Right lobe of liver (tissue), 6 donors: Measurements from ENCODE around the gene HYAL1. TPM values are rescaled to one million over a fixed set of nuclear protein-coding genes. Genes with fewer than 3 reads are reported as not detected.

ENCODE experiments used
- ATAC-seq, 4 donors: fragments of 200-7000 bp; cut with Tn5 transposase; one replicate each; pipeline ENCODE4 v1.9.1; 2020; ENCODE audit warnings: mild to moderate bottlenecking in 4 of 4, moderate library complexity in 4 of 4
- DNase-seq, 3 donors: peaks; one replicate each; pipeline ENCODE4 v3.0.0-alpha.2; 2020
- H3K27ac ChIP-seq, 3 donors: fragments of 200-600 bp; one replicate each; pipeline ENCODE4 v1.8.0; 2022
- H3K27me3 ChIP-seq, 2 donors: fragments of 200-600 bp; one replicate each; pipeline ENCODE4 v1.8.0; 2022
- H3K36me3 ChIP-seq, 4 donors: fragments of 200-600 bp; sonication (generic) in 1 of 4; one replicate each; pipeline versions ENCODE4 v1.5.1 to v1.8.0; 2017 to 2022; ENCODE audit warnings: control low read depth in 1 of 4
- H3K4me1 ChIP-seq, 4 donors: fragments of 200-600 bp; sonication (generic) in 1 of 4; one replicate each; pipeline versions ENCODE4 v1.5.1 to v1.8.0; 2017 to 2022; ENCODE audit warnings: control low read depth in 1 of 4
- H3K4me3 ChIP-seq, 3 donors: fragments of 200-600 bp; one replicate each; pipeline ENCODE4 v1.8.0; 2022
- H3K9me3 ChIP-seq, 4 donors: fragments of 200-600 bp; sonication (generic) in 1 of 4; one replicate each; pipeline versions ENCODE4 v1.5.1 to v1.8.0; 2017 to 2022; ENCODE audit warnings: control low read depth in 1 of 4
- POLR2A ChIP-seq: fragments of 450-650 bp; IDR thresholded peaks from one replicate; pipeline ENCODE4 v1.6.1; 2017; ENCODE audit warnings: antibody characterized with exemption, mild to moderate bottlenecking
- WGBS: methylation state at CpG from one replicate; pipeline ENCODE4 v1.1.6; 2018; ENCODE audit warnings: low coverage, low lambda C conversion rate; ENCODE audit not compliant: insufficient coverage; ENCODE audit errors: missing lambda C conversion rate; 5-methylcytosine and 5-hydroxymethylcytosine counted together
- intact Hi-C, 2 donors: fragments of 100-400 bp; cut with DNase I; formaldehyde crosslinking; loops; one replicate each; pipeline versions ENCODE4 v1.11.2 to v1.14.1; 2022
- total RNA-seq, 6 experiments: library from RNA; depleted of rRNA in 2 of 6; stranded (reverse); fragments of >200 nt in 2 of 6; fragmentation: NEBNext Ultra II Directional in 3 of 6; extraction: Animal tissue kit (Norgen Biotek cat#: 25700) in 3 of 6; gene quantifications; one replicate each; pipeline versions ENCODE4 v1.1.0 to v1.2.4, GENCODE V29; 2016 to 2023
- TF ChIP-seq, protein P1 (sequence below), 4 donors: fragments of 200-600 bp in 3 of 4; fragments of 450-650 bp in 1 of 4; IDR thresholded peaks; one replicate each; pipeline versions ENCODE4 v1.5.1 to v1.8.0; 2016 to 2022; ENCODE audit warnings: antibody characterized with exemption in 4 of 4, mild to moderate bottlenecking in 2 of 4
- donor health status: DM: no; HTN: yes; CAD: no.
- donor health status: DM: no; HTN: no; CAD: no.
- donor health status: DM: no; HTN: no; CAD: no.
- donor health status: DM: no; HTN: yes; CAD: no.
- donor health status: DM: no; HTN: yes; CAD: no.

The HYAL1 gene
- total RNA-seq, 6 experiments from 2014 or later, result 90.6 to 157 (median 136) TPM

- H3K36me3 ChIP-seq, result no peaks in the 10 kb centered on the region
- ATAC-seq (no peak), DNase-seq (no peak)
- H3K4me3 ChIP-seq, result no peak overlapping the region
- no peak for TF ChIP-seq POLR2A
- TF ChIP-seq, protein P1, sequence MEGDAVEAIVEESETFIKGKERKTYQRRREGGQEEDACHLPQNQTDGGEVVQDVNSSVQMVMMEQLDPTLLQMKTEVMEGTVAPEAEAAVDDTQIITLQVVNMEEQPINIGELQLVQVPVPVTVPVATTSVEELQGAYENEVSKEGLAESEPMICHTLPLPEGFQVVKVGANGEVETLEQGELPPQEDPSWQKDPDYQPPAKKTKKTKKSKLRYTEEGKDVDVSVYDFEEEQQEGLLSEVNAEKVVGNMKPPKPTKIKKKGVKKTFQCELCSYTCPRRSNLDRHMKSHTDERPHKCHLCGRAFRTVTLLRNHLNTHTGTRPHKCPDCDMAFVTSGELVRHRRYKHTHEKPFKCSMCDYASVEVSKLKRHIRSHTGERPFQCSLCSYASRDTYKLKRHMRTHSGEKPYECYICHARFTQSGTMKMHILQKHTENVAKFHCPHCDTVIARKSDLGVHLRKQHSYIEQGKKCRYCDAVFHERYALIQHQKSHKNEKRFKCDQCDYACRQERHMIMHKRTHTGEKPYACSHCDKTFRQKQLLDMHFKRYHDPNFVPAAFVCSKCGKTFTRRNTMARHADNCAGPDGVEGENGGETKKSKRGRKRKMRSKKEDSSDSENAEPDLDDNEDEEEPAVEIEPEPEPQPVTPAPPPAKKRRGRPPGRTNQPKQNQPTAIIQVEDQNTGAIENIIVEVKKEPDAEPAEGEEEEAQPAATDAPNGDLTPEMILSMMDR (IDR thresholded peaks at IDR 0.05), result no peak
- intact Hi-C loops, result loop anchor here (5.0 to 10.0 kb wide), 3 partner anchors 43 to 145 kb away; partner anchors contain the start of gene HYAL2 (in 1 of the 2)
- no peaks in the 10 kb centered on the region for H3K9me3 ChIP-seq
- H3K27ac ChIP-seq, result no peak overlapping the region
- no peaks in the 10 kb centered on the region for H3K27me3 ChIP-seq
- peaks cover 0 to 41% (median 5%) of the 10 kb centered on the region in 4 donors for H3K4me1 ChIP-seq
- WGBS, result no CpG with 5 or more reads among the region's 8 CpGs
These were observed 33.4 kb downstream of the HYAL1 start for GRCh38 chr3:50269977-50270413.

DNA sequence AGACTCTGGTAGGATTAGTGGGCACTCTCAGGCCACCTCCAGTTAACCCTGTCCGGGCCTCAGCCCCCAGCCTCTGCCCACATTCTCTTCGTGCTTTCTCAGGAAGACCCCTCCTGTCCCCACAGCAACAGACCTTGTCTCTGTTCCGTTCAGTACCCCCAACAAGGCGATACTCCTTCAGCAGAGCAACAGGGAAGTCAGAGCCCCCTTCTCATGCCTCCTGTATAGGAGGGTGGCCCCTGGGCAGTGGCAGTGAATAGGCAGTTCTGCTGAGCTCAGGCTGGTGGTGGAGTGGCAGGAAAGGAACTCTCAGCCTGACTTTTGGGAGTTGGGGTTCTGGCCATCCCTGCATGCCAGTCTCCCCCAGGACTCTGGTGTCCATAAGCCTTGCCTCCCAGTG, 33.9 kb downstream of the HYAL1 start:
- no peaks in the 10 kb centered on the region for H3K36me3 ChIP-seq
- H3K27ac ChIP-seq, result no peak overlapping the region
- no peaks in the 10 kb centered on the region for H3K27me3 ChIP-seq
- no peak overlapping the region for H3K4me3 ChIP-seq
- no CpG with 5 or more reads among the region's 4 CpGs for WGBS
- H3K9me3 ChIP-seq, result no peaks in the 10 kb centered on the region
- peaks cover 0 to 41% (median 5%) of the 10 kb centered on the region in 4 donors for H3K4me1 ChIP-seq
- ATAC-seq (no peak), DNase-seq (no peak)
- no peak for TF ChIP-seq POLR2A
- TF ChIP-seq, protein P1 (IDR thresholded peaks at IDR 0.05), result no peak
- intact Hi-C loops, result loop anchor here (5.0 to 10.0 kb wide), 2 partner anchors 42 to 145 kb away; no protein-coding TSS in a partner anchor

DNA sequence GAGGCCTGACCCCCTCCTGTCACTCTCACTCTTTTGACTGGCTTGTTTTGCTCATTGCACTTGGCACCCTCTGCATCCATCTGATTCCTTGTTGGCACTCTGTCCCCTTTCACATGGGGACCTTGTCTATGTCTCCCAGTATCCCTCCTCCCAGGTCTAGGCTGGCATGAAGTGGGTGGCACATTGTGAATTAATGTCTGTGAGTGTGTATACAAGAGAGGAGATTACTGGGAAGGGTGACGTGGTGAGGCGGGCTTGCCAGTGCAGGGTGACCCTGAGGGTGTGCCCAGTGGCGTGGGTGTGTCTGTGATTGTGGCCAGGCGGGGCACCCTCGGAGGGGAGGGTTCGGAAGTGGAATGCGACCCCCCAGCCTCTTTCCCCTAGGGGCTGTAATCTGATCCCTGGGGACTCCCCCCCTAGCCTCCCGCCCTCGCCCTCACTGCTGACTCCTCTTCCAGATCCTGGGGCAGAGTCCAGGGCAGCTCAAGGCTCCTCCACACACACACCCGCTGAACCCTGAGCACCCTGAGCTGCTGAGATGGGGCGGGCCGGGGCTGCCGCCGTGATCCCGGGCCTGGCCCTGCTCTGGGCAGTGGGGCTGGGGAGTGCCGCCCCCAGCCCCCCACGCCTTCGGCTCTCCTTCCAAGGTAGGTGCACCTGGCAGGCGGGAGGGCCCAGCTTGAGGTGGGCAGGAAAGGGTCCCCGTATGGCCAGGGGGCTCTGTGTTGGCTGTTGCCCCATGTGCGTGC, 34.5 kb downstream of the HYAL1 start, which contains the start of gene SEMA3B:
Gene SEMA3B (plus strand): TSS at position 445 of the 749 bp plus-strand sequence. CDS start 94 bp downstream, at position 539.
- H3K4me3 ChIP-seq, result no peak within 1 kb of the TSS
- WGBS, result 22% methylated on average over 8 of the region's 21 CpGs
- peak in 1 of 4 donors; percentile 11 for ATAC-seq
- no peaks in the 10 kb centered on the region for H3K36me3 ChIP-seq
- H3K4me1 ChIP-seq, result peaks cover 0 to 36% (median 4%) of the 10 kb centered on the region in 4 donors
- no peaks in the 10 kb centered on the region for H3K9me3 ChIP-seq
- intact Hi-C loops, result loop anchor here (5.0 to 10.0 kb wide), 2 partner anchors 42 to 144 kb away; no protein-coding TSS in a partner anchor
- no peak for DNase-seq
- H3K27me3 ChIP-seq, result no peaks in the 10 kb centered on the region
- TF ChIP-seq POLR2A, result no peak
- TF ChIP-seq, protein P1 (IDR thresholded peaks at IDR 0.05), result no peak
- H3K27ac ChIP-seq, result no peak within 1 kb of the TSS

DNA sequence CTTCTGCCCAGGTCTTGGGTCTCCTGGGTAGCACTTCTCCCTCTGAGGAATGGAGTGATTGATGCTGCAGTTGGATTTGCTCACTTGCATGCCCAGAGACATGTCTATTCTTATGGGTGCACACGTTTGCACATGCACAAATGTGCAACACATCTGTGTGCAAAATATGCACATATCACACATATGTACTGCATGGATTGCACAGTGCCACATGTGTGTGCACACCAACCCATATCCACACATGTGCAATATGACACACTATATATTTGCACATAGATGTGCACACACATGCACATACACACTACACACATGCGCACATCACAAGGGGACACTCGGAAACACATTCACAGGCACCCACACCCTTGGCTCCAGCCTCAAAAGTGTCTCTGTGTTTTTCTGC, 35.1 kb downstream of the HYAL1 start:
- H3K9me3 ChIP-seq, result no peaks in the 10 kb centered on the region
- intact Hi-C loops, result loop anchor here (5.0 to 10.0 kb wide), 2 partner anchors 41 to 143 kb away; no protein-coding TSS in a partner anchor
- no peak for TF ChIP-seq POLR2A
- TF ChIP-seq, protein P1 (IDR thresholded peaks at IDR 0.05), result no peak
- no peak for ATAC-seq
- no peaks in the 10 kb centered on the region for H3K36me3 ChIP-seq
- peaks cover 0 to 31% (median under 1%) of the 10 kb centered on the region in 4 donors for H3K4me1 ChIP-seq
- H3K27me3 ChIP-seq, result no peaks in the 10 kb centered on the region
- no peak for DNase-seq
- 60% methylated on average over 3 of the region's 3 CpGs for WGBS
- H3K27ac ChIP-seq, result no peak overlapping the region
- H3K4me3 ChIP-seq, result no peak overlapping the region
